Pericardium fibroblast (primary cell): ENCODE measurements around the gene KEL. TPM values are rescaled to one million over a fixed set of nuclear protein-coding genes. Genes with fewer than 3 reads are reported as not detected.

Source experiments
- total RNA-seq: library from RNA; depleted of rRNA; stranded (reverse); fragments of >200 nt; gene quantifications from 2 replicates; pipeline ENCODE4 v1.2.3, GENCODE V29; 2015

Gene KEL
- not detected in 2 replicates for total RNA-seq

GRCh38 chr7:142961973-142962926, at the start of gene KEL:
Gene KEL, minus strand, starts transcription at chr7:142962363. Its CDS starts 157 bp downstream, at chr7:142962206.

GRCh38 chr7:142939226-142939910, 22.8 kb downstream of the KEL start, which contains the start of gene LLCFC1:
Gene LLCFC1, plus strand, starts transcription at chr7:142939484. Its CDS starts 138 bp downstream, at chr7:142939622.

GRCh38 chr7:142933624-142934023, 28.5 kb downstream of the KEL start, which contains the start of gene TRPV5:
Gene TRPV5, minus strand, starts transcription at chr7:142933746. Its CDS starts 287 bp downstream, at chr7:142933459.

Other genes with a start within 250 kb of the KEL start
- not detected in 2 replicates for gene PRSS1, start 212.9 kb downstream of the KEL start, total RNA-seq
- gene PRSS2, start 191.4 kb downstream of the KEL start, total RNA-seq = 1.3 TPM in 1 of 2 replicates, not detected in the other
- 32.3 and 42.5 TPM in 2 replicates for gene EPHB6, start 107.3 kb downstream of the KEL start, total RNA-seq
- not detected in 2 replicates for gene TRPV6, start 76.6 kb downstream of the KEL start, total RNA-seq
- gene TRPV5, start 28.6 kb downstream of the KEL start, total RNA-seq = not detected in 2 replicates
- not detected in 2 replicates for gene LLCFC1, start 22.9 kb downstream of the KEL start, total RNA-seq
- gene OR9A2, start 64.8 kb upstream of the KEL start, total RNA-seq = not detected in 2 replicates
- not detected in 2 replicates for gene OR6V1, start 90.0 kb upstream of the KEL start, total RNA-seq
- not detected in 2 replicates for gene PIP, start 169.7 kb upstream of the KEL start, total RNA-seq
- gene TAS2R39, start 221.1 kb upstream of the KEL start, total RNA-seq = not detected in 2 replicates